Activated CD4-positive, CD25-positive, alpha-beta regulatory T cell treated with anti-CD3 and anti-CD28 coated beads, Interleukin-2, amount 50 U/mL, for 72 hours (primary cell): ENCODE data around the gene MAVS.
"Not testable (repeated sequence)": the region's sequence is repeated elsewhere in the genome, so short reads cannot be mapped to it uniquely, and the experiment has no call there.

Source experiments
- DNase-seq: peaks from one replicate; pipeline ENCODE4 v3.0.0; 2021

MAVS gene

GRCh38 chr20:3889489-3890397, 43.1 kb downstream of the MAVS start:
- peak; percentile 56 for DNase-seq

- DNase-seq = no peak
These were observed 43.7 kb downstream of the MAVS start for GRCh38 chr20:3890398-3890751.

- DNase-seq = no peak
These were observed 44.6 kb downstream of the MAVS start for GRCh38 chr20:3890999-3891929.

GRCh38 chr20:3894796-3895195, 48.2 kb downstream of the MAVS start:
- no peak for DNase-seq

- DNase-seq = no peak
These were observed 49.7 kb downstream of the MAVS start for GRCh38 chr20:3896302-3896701.

- DNase-seq = no peak
These were observed 50.4 kb downstream of the MAVS start for GRCh38 chr20:3896853-3897583.

- not testable (repeated sequence) for DNase-seq
These were observed 51.5 kb downstream of the MAVS start for GRCh38 chr20:3898181-3898580.

GRCh38 chr20:3898639-3899038, 52.0 kb downstream of the MAVS start:
- DNase-seq = no peak

GRCh38 chr20:3900187-3900604, 53.6 kb downstream of the MAVS start:
- DNase-seq = no peak

GRCh38 chr20:3901028-3901705, 54.5 kb downstream of the MAVS start:
- no peak for DNase-seq

GRCh38 chr20:3901706-3902440, 55.2 kb downstream of the MAVS start:
- no peak for DNase-seq

- no peak for DNase-seq
These were observed 55.8 kb downstream of the MAVS start for GRCh38 chr20:3902446-3902845.

GRCh38 chr20:3904224-3904623, 57.6 kb downstream of the MAVS start:
- no peak for DNase-seq

- no peak for DNase-seq
These were observed 58.2 kb downstream of the MAVS start for GRCh38 chr20:3904857-3905256.

- peak; percentile 42 for DNase-seq
These were observed 60.4 kb downstream of the MAVS start for GRCh38 chr20:3906744-3907721.

GRCh38 chr20:3908667-3909066, 62.0 kb downstream of the MAVS start:
- DNase-seq = no peak

GRCh38 chr20:3909952-3910366, 63.3 kb downstream of the MAVS start:
- DNase-seq = no peak

GRCh38 chr20:3910853-3911252, 64.2 kb downstream of the MAVS start:
- no peak for DNase-seq

GRCh38 chr20:3911956-3912355, 65.3 kb downstream of the MAVS start:
- no peak for DNase-seq

GRCh38 chr20:3914446-3914845, 67.8 kb downstream of the MAVS start:
- no peak for DNase-seq
